NOMO-1 treated with DMSO at 0.1 percent for 48 hours (cell line): ENCODE results near the gene NPTX1.

ENCODE experiments used
- DNase-seq: peaks from one replicate; lab custom pipeline; 2025; ENCODE audit not compliant: unreplicated experiment; lab: John Stamatoyannopoulos, UW

Gene NPTX1

DNA sequence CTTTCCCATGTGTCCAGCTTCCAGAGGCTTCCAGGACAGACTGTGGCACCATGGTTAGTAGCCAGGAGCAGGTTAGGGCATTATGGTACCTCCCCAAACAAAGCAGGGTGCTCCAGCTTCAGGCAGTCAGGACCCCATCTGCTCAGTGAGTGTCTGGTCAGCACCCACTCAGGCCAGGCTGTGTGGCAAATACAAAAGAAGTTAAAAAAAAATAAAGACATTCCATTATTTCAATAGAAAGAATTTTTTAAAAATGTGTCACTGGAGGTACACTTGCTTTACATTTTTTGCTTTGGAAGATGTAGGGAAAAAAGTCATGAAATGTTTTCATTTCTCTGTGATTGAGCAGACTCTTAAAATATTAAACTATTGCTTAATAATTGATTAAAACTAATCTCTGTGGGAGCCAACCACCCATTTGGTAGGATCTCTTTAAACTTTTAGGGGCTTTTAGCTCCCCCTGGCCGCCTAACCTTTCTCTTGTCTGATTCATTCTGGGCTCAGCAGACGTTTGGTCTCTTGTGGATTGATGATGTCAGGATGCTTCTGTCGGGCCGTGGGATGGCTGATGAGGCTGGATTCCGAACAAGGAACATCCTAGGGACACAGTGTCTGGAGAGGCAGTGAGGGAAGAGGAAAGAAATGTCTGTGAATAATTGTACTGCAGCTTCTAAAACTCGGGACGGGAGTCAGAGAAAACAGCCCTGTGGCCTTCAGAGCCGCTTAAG lies 28.4 kb upstream of the NPTX1 start:
- DNase-seq, result no peak

DNA sequence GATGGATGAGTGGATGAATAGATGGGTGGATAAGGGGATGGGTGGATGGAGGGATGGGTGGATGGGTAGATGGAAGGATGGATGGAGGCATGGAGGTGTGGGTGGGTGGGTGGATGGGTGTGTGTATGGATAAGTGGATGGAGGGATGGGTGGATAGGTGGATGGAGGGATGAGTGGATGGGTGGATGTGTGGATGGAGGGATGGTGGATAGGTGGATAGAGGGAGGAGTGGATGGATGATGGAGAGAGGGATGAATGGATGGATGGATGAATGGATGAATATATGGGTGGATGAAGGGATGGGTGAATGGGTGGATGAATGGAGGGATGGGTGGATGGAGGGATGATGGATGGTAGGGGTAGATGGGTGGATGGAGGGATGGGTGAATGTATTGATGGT lies 27.5 kb upstream of the NPTX1 start:
- no peak for DNase-seq

DNA sequence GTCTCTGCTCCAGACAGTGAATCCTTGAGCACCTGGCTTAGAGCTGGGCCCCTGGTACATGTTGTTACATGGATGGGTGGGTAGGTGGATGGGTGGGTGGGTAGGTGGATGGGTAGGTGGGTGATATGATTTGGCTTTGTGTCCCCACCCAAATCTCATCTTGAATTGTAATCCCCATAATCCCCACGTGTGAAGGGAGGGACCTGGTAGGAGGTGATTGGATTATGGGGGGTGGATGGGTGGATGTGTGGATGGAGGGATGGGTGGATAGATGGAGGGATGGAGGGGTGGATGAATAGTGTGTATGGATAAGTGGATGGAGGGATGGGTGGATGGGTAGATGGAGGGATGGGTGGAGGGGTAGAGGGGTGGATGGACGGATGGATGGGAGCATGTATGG lies 26.6 kb upstream of the NPTX1 start:
- DNase-seq, result no peak

DNA sequence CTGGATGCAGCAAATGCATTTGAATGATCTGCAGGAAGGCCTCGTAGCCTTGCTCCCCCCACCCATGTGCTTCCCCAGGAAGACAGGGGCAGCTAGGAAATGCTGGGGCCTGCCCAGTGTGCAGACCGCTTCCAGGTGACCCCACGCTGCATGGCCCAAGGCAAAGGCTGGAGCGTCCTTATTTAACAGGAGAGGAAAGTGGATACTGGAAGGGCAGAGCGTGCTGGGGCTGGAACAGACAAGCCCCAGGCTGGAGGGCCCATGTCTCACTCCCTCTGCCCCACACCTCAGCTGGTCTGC lies 26.1 kb upstream of the NPTX1 start:
- no peak for DNase-seq

DNA sequence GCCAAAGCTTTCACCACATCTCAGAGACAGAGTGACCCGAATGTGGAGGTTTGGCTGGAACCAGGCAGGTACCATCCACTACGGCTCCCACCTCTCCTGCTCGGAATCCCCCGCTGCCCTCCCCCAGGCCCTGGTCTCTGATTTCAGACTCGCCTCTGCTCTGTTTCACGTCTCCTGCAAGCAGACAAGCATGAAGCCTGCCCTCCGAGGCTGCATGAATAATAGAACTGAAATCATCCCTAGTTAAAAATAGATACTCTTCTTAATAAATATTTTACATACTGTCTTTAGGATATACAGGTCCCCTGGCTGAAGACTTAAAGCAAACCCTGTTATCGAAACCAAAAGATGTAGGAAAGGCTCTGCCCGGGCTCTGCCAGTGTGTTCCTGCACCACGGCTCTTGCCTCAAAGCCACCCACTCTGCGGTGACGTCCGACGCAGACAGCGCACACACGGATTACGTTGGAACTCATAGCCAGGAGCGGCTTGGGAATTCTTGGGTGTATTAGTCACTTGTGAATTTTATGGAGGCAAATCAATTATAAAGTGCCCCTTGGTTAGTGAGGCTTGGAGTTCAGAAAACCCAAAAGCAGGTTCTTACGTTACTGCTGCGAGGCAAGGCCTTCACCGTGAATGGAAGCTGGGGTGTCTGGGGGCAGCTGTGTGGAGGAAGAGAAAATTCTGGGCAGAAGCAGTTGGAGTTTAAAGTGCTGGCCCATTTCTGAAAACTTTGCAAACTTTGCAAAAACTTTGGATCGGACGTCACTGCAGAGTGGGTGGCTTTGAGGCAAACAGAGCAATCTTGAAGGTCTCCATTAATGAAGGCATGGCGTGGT lies 25.6 kb upstream of the NPTX1 start:
- no peak for DNase-seq

DNA sequence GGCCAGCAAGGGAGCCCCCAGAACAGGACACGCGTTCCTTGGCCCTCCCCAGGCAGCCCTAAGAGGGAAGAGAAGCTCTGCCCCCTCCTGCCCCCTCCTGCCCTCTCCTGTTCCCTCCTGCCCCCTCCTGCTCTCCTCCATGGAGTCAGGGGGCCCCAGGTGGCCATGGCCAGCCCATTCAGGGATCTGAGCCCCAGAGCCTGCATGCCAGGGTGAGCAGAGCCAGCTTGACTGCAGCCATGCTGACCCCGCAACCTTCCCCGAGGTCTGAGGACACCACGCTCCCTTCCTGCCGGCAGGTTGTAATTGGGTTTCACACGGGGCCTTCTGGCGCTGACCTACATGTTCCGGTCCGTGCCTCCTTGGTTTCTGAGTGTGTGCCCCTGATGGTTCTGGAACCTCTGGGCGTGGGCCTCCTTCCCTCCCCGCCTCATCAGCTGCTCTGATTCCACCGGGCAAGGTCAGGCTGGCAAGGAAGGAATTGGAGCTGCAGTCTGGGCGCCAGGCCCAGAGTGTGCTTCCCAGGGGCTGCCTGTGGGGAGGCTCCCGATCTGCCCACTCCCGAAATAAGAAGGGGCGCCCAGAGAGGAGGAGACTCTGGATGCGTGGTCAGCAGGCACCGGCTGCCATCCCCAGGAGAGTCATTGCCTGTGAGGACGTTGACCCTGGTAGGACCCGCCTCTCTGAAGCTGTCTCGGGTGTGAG lies 23.7 kb upstream of the NPTX1 start:
- DNase-seq, result no peak

DNA sequence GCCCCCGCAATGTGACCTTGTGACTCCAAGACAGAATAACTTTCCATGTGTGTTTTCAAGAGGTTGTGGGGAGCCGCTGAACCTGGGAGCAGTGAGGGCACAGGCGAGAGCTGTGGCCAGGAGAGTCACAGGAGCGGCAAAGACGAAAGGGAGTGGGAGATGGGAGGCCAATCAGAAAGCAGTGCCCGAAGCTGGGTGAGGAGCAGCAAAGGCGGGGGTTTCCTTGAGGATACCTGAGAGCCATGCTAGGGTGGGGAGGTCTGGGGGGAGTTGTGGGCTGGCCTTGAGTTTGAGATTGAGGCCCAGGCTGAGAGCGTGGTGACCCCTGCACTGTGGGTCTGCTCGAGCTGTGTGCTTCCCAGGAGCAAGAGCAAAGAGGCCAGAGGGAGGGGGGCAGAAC lies 23.2 kb upstream of the NPTX1 start:
- no peak for DNase-seq

DNA sequence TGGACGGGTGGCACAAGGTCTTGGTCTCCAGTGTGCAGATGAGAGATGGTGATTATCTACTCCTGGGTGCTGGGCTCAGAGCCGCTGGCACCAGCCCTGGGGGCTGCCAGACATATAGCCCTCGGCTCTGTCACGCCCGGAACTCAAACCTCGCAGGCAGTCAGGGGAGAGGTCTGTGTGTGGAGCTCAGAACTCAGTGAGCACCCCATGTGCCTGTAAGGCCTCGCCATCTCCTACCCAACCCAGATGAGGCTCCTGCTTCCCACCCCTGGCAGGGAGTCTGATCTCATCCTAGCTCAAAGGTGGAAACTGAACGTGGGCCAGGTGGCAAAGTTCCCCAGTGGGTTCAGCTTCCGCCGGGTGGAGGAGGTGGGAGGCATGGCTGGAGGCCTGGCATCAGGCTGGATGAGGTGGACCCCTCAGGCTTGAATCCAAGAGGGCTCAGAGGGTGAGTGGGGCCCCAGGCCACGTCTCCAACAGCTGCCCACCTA lies 22.6 kb upstream of the NPTX1 start:
- DNase-seq, result no peak

DNA sequence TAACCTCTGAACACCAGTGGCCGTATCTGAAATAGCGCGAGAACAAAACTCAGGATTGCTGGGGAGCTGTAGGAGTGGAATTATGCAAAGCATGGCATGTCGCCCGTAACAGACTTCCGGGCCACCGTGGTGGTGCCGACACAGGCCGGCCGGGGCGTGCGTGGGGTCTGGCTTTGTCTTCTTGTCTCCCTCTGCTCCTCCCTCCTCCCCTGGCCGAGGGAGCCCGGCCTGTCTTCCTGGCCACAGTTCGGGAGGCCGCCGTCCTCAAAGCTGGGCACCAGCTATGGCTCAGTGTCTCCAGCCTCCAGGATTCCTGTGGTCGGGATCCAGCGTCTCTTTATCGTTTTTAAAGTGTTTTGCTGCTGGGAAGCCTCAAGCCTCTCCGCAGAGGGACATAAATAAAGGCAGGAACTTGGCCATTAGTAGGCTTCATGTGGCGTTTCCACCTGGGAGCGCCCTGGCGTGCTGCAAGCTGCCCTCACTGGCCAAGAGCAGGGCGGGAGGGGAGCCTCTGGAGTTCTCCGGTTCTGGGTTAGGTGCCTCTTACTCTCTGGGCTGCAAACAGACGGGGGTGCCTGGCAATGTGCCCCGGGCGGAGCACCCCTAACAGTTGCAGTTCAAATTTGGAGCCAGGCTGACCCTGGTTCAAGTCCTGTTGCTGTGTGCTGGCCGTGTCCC lies 22.0 kb upstream of the NPTX1 start:
- DNase-seq, result no peak

DNA sequence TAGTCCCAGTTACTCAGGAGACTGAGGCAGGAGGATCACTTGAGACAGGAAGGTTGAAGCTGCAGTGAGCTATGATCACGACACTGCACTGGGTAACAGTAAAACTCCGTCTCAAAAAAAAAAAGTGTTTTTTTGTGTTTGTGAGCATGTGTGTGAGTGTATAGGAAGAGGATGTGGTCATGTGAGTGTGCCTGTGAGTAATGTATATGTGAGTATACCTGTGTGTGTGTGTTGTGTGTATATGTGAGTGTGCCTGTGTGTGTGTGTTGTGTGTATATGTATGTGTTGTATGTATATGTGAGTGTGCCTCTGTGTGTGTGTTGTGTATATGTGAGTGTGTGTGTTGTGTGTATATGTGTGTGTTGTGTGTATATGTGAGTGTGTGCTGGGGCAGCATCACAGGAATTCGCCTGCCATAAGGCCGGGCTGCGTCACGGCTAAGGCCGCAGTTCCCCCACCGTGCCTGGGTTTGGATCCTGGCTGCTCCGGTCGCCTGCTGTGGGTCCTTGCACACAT lies 21.4 kb upstream of the NPTX1 start:
- DNase-seq, result no peak

DNA sequence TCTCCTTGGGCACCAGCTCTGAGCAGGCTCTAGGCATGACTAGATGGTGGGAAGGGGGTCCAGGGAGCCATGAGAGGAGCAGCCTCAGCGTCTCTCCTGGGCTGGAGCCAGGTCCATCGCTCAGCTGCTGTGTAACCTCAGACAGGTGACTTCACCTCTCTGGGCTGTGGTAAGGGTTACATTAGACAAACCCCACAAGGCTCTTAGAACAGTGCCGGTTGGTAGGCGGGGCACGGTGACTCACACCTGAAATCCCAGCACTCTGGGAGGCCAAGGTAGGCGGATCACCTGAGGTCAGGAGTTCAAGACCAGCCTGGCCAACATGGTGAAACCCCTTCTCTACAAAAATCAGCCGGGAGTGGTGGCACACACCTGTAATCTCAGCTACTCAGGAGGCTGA lies 18.1 kb upstream of the NPTX1 start:
- no peak for DNase-seq

DNA sequence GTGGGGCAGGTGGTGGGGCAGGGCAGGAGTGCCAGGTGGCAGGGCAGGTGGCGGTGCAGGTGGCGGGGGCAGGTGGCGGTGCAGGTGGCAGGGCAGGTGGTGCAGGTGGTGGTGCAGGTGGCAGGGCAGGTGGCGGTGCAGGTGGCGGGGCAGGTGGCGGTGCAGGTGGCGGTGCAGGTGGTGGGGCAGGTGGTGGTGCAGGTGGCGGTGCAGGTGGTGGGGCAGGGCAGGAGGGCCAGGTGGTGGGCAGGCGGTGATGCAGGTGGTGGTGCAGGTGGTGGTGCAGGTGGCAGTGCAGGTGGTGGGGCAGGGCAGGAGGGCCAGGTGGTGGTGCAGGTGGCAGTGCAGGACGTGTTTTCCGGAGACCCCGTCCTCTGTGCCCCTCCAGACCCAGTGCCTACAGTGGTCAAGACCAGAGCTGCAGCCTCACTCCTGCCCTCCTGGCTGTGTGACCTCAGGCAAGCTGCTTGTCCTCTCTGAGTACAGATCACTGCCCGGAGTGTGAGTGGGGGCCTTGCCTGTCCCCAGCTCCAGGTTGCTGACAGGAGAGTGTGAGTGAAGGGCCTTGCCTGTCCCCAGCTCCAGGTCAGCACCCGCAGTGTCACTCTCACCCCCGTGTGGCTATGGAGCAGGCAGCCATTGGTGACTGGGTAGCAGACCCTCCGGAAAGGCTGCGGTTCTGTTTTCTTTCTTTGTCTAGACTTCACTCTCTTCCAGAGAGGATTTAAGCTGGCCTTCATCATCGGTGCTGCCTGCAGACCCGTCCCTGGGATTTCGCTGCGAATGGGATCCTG lies 16.1 kb upstream of the NPTX1 start:
- DNase-seq, result no peak

DNA sequence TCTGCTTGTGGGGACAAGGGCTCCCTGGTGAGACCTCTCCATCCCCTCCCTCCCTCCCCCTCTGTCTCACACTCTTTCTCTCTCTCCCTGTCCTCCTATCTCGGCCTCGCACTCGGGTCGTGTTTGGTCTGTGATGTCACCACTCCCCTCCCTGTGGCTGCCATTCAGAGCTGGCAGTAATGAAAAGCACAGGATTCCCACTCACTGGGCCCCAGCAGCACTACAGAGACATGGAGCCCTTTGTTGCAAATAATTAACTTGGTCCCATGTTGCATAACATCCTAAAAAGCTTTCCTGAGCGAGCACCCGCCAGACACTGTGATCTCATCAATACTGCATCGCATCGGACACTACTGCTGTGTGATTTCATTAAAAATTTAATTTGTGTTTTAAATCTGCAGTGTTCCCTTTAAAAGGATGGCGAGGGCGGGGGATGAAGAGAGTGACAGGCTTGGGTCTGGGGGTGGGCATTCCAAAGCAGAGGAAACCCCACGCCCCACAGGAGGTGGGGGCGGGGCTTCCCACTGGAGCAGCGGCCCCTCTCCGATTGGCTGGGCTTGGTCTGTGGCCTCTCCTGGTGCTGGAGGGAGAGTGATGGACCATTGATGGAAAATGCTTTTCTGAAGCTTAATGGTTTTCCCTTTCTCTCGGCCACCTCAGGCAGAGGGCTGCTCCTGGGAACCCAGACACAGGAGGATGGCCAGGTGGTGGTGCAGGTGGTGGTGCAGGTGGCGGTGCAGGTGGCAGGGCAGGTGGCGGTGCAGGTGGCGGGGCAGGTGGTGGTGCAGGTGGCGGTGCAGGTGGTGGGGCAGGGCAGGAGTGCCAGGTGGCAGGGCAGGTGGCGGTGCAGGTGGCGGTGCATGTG lies 15.3 kb upstream of the NPTX1 start:
- DNase-seq, result no peak

DNA sequence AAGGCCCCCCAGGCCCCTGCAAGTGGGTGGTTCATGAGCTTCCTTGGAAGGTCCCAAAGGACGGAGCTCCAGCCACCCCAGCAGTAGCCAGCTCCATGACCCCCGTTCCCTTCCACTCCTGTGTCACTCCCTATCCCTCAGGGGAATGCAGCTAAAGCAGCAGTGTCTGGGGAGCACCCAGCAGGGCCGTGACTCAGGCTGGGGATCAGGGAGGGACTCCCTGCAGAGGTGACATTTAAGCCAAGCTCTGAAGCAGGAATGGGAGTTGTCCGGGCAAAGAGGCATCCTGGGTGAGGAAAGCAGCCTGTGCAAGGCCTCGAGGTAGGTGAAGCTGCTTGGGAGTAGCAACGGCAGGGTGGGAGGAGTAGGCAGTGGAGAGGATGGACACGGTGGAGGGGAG lies 11.1 kb upstream of the NPTX1 start:
- no peak for DNase-seq

DNA sequence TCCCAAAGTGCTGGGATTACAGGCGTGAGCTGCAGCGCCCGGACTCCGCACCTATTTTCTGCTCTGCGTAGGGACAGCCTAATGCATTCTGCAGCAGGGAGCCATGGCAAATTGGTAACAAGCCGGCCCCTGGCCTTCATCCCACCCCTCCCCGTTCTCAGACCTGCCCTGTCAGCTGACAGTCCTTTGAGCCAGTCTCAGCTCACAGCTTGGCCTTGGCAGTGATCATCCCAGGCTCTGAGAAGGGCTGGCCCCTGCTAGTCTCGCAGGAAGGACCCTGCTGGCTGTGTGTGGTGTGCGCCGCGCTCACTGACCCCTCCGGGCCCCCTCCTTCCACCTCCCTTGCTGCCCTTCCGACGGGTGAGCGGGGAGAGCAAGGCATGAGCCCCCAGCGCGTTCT lies 10.3 kb upstream of the NPTX1 start:
- no peak for DNase-seq

DNA sequence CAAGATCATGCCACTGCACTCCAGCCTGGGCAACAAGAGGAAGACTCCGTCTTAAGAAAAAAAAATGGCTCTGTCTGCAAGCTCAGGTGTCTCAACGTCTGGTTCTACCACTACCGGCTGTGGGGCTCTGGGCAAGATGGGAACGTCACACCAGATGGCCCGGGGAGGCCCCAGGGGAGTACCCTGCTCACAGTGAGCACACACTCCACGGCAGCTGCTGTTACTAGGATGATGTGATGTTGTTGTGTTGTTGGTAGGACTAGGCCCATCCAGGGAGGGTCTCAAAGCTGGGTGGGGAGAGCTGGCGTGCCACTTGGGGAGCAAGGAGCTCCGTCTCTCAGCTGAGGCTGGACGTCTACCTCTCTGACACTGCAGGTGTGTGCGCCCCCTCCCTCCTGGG lies 9.4 kb upstream of the NPTX1 start:
- no peak for DNase-seq

DNA sequence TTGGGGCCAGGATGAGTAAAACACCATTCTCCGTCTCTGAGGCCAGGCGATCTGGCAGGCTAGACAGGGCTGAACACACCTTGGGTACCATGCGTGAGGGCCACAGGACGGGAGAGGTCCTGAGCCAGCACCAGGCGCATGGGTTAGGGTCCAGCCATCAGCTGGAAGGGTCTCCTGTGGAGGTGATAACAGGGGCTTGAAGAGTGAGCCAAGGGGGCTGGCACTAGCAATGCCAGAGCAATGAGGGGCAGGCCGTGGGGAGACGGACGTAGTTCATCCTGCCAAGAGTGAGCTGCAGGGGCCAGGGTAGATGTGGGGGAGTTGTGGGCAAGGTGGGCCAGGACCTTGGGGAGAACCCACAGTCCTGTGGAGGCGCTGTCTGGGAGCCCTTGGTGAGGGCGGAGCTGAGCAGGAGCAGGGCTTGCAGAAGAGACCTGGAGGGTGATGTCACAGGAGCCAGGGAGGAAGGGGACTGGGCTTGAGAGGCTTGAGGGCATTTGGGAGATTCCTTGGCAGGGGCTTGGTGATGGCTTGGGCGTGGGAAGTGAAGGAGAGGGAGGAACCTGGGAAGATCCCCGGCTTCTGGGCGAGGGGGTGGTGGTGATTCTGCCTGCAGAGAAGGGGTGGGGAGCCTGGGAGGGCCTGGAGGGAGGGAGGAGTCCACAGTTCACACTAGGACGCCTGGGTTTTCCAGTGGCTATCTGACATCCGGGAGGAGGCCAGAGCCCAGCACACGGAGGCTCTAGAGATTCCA lies 6.3 kb upstream of the NPTX1 start:
- DNase-seq, result no peak

DNA sequence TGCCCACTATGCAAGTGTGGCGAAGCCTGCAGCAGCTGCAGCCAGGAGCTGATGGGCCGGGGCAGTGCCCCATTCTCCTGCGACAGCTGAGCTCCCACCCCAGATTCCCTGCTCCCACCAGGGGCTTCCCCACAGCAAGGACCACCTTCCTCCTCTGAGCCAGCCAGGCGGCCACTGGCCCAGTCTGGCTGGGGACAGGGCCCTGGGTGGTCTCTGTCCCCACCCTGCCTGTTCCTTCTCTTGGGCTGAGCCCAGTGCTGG lies 5.6 kb upstream of the NPTX1 start:
- no peak for DNase-seq
